HCT116 (cell line): ENCODE data around the gene SFXN1. TPM values are rescaled to one million over a fixed set of nuclear protein-coding genes. Genes with fewer than 3 reads are reported as not detected.

Experiments
- ATAC-seq: fragments of 200-7000 bp; cut with Tn5 transposase; 2 replicates; pipeline ENCODE4 v1.9.1; 2020; ENCODE audit warnings: mild to moderate bottlenecking, moderate library complexity
- BruUV-seq: library from RNA; stranded (reverse); fragments of 400-500 nt; replicated peaks from 2 replicates; lab custom pipeline; 2021; lab: Mats Ljungman, UMichigan
- CTCF ChIA-PET: fragments of 300-600 bp; sonication (Branson Sonifier 250); formaldehyde crosslinking; loops from one replicate; lab custom pipeline; 2021; ENCODE audit warnings: antibody characterized with exemption; lab: Charles Lee
- POLR2A ChIA-PET: fragments of 300-600, 350-600 bp; sonication (Branson Sonifier 250); formaldehyde crosslinking; loops from one replicate; lab custom pipeline; 2021; ENCODE audit warnings: antibody characterized with exemption; lab: Charles Lee
- RAD21 ChIA-PET, 2 experiments: fragments of 300-600 bp; sonication (Branson Sonifier 250); formaldehyde crosslinking; loops; one replicate each; lab custom pipeline; 2023; ENCODE audit warnings: low total read pairs in 2 of 2; ENCODE audit not compliant: uncharacterized antibody in 2 of 2, unreplicated experiment in 2 of 2, low non-redundant PET in 1 of 2; lab: Charles Lee
- DNase-seq: peaks from one replicate; pipeline ENCODE4 v3.0.0-alpha.2; 2010; ENCODE audit warnings: low read depth, low spot score
- H2AFZ ChIP-seq: fragments of 200-600 bp; shearing (Covaris generic), sonication (generic); 2 replicates; pipeline ENCODE4 v1.6.1; 2017; ENCODE audit warnings: low read depth, mixed run types, mixed read lengths, antibody characterized with exemption, low read length; ENCODE audit not compliant: poor library complexity, severe bottlenecking
- H3K27ac ChIP-seq: 2 replicates; pipeline ENCODE4 v1.5.1; 2012; ENCODE audit warnings: low read depth, low read length
- H3K27me3 ChIP-seq: fragments of 200-600 bp; sonication (generic); 2 replicates; pipeline ENCODE4 v1.6.1; 2016; ENCODE audit warnings: mixed run types, low read length, mixed read lengths; ENCODE audit not compliant: insufficient read depth
- H3K36me3 ChIP-seq, 2 experiments: fragments of 200-500 bp in 1 of 2; fragments of 200-600 bp in 1 of 2; sonication (Bioruptor generic) in 1 of 2; sonication (generic) in 1 of 2; 2 replicates each; pipeline versions ENCODE4 v1.5.1 to v1.6.1; 2014 to 2016; ENCODE audit warnings: low read length in 2 of 2, inconsistent platforms in 1 of 2, mixed read lengths in 1 of 2, mixed run types in 1 of 2; ENCODE audit not compliant: insufficient read depth in 2 of 2, control insufficient read depth in 1 of 2
- H3K4me1 ChIP-seq, 2 experiments: fragments of 200-600 bp in 1 of 2; sonication (generic) in 1 of 2; 2 replicates each; pipeline versions ENCODE4 v1.5.1 to v1.6.1; 2012 to 2017; ENCODE audit warnings: low read length in 2 of 2, inconsistent platforms in 1 of 2, mild to moderate bottlenecking in 1 of 2, mixed read lengths in 1 of 2, mixed run types in 1 of 2, moderate library complexity in 1 of 2; ENCODE audit not compliant: insufficient read depth in 2 of 2, control insufficient read depth in 1 of 2
- H3K4me2 ChIP-seq: fragments of 200-600 bp; sonication (generic); 2 replicates; pipeline ENCODE4 v1.6.1; 2017; ENCODE audit warnings: mixed run types, low read length, mixed read lengths
- H3K4me3 ChIP-seq, 2 experiments: fragments of 200-600 bp in 1 of 2; sonication (generic) in 1 of 2; replicated peaks in 1 of 2; 2 replicates each; pipeline ENCODE4 v1.5.1; 2011 to 2016; ENCODE audit warnings: low read length in 2 of 2, control low read depth in 1 of 2, low read depth in 1 of 2, mild to moderate bottlenecking in 1 of 2, mixed read lengths in 1 of 2, mixed run types in 1 of 2
- H3K79me2 ChIP-seq: fragments of 200-600 bp; sonication (generic); 2 replicates; pipeline ENCODE4 v1.6.1; 2017; ENCODE audit warnings: mild to moderate bottlenecking, mixed run types, low read length, moderate library complexity, mixed read lengths; ENCODE audit not compliant: insufficient read depth
- H3K9ac ChIP-seq: fragments of 200-600 bp; sonication (generic); 2 replicates; pipeline ENCODE4 v1.6.1; 2016; ENCODE audit warnings: low read length, mixed read lengths
- H3K9me2 ChIP-seq: fragments of 200-600 bp; sonication (generic), shearing (Covaris generic); 2 replicates; pipeline ENCODE4 v1.6.1; 2017; ENCODE audit warnings: mixed run types, mild to moderate bottlenecking, moderate library complexity; ENCODE audit not compliant: insufficient read depth
- H3K9me3 ChIP-seq, 2 experiments: fragments of 200-500 bp in 1 of 2; fragments of 200-600 bp in 1 of 2; sonication (Bioruptor generic) in 1 of 2; sonication (generic) in 1 of 2; 2 replicates each; pipeline ENCODE4 v1.6.1; 2014 to 2017; ENCODE audit warnings: low read length in 2 of 2, mixed read lengths in 2 of 2, inconsistent platforms in 1 of 2, low read depth in 1 of 2, mild to moderate bottlenecking in 1 of 2, mixed run types in 1 of 2, moderate library complexity in 1 of 2; ENCODE audit not compliant: control insufficient read depth in 1 of 2, insufficient read depth in 1 of 2
- H4K20me1 ChIP-seq: fragments of 200-600 bp; sonication (generic), shearing (Covaris generic); 2 replicates; pipeline ENCODE4 v1.6.1; 2017; ENCODE audit warnings: mixed run types, mild to moderate bottlenecking, moderate library complexity; ENCODE audit not compliant: insufficient read depth
- EGR1 ChIP-seq: IDR thresholded peaks from 2 replicates; pipeline ENCODE4 v1.6.1; 2012; ENCODE audit warnings: low read depth
- EZH2 ChIP-seq: fragments of 200-600 bp; sonication (generic); IDR thresholded peaks from 2 replicates; pipeline ENCODE4 v1.6.1; 2017; ENCODE audit warnings: antibody characterized with exemption, mixed run types
- EZH2phosphoT487 ChIP-seq: fragments of 200-600 bp; IDR thresholded peaks from 2 replicates; pipeline ENCODE4 v1.6.1; 2018; ENCODE audit warnings: antibody characterized with exemption, borderline replicate concordance
- POLR2A ChIP-seq: IDR thresholded peaks from 2 replicates; pipeline ENCODE4 v1.7.0; 2011; ENCODE audit warnings: borderline replicate concordance; ENCODE audit not compliant: insufficient read depth, insufficient read length; ENCODE audit errors: extremely low read depth
- POLR2AphosphoS5 ChIP-seq: IDR thresholded peaks from 2 replicates; pipeline ENCODE4 v1.6.1; 2011; ENCODE audit warnings: mild to moderate bottlenecking, low read depth, low read length, moderate library complexity
- SIN3A ChIP-seq: IDR thresholded peaks from 2 replicates; pipeline ENCODE4 v1.6.1; 2012; ENCODE audit warnings: low read depth
- SP1 ChIP-seq: IDR thresholded peaks from 2 replicates; pipeline ENCODE4 v1.6.1; 2012; ENCODE audit warnings: low read depth
- YY1 ChIP-seq: IDR thresholded peaks from 2 replicates; pipeline ENCODE4 v1.6.1; 2011; ENCODE audit warnings: low read length, low read depth, moderate library complexity, mild to moderate bottlenecking; ENCODE audit not compliant: insufficient replicate concordance; ENCODE audit errors: extremely low read depth
- ZFX ChIP-seq: fragments of 450-650 bp; IDR thresholded peaks from 2 replicates; pipeline ENCODE4 v1.6.1; 2017
- ZNF274 ChIP-seq: fragments of 200-500 bp; sonication (Bioruptor generic); IDR thresholded peaks from 2 replicates; pipeline ENCODE4 v1.6.1; 2014; ENCODE audit warnings: mild to moderate bottlenecking, low read depth, low read length, inconsistent platforms
- intact Hi-C: fragments of 100-400 bp; cut with micrococcal nuclease; formaldehyde crosslinking; loops from 2 replicates; pipeline ENCODE4 v1.10.0; 2022
- total RNA-seq: library from RNA; stranded (reverse); gene quantifications from one replicate; pipeline ENCODE4 v1.2.1, GENCODE V29; 2021; ENCODE audit not compliant: unreplicated experiment
- TF ChIP-seq, protein P1 (sequence below): IDR thresholded peaks from 2 replicates; pipeline ENCODE4 v1.6.1; 2012
- TF ChIP-seq, protein P2 (sequence below): IDR thresholded peaks from 2 replicates; pipeline ENCODE4 v1.6.1; 2012

SFXN1 gene
- total RNA-seq, 1 experiment from 2014 or later, result 145 TPM

DNA sequence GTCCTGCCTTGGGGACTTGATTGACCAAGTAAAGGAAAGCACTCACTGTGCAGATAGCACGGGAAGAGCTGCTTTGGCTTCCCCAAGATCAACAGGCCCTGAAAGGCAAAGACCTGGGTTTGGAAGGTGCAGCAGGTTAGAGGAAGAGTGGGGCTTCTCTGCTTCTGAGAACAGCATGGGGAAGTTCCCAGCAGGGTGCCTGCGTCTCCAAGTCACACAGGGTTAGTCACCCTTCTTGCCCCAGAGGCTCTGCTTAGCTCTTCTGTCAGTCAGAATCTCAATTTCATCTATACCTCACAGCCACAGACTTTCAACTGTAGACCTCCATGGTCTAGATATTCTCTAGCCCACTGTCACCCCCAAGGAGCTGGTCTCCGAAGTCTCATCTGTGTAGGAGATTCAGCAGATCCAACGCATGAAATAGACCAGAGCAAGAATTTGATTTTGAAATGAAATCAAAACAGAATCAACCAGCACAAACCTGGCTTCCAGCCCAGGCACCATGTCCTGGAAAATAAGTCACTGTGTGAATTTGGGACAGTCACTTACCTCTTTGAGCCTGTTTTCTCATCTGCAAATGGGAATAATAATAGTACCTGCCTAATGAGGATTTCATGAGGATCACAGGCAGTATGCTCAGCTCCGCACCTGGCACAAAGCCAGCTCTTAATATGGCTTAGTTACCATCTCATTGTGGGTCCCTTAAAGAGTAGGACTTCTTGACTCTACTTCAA is 64.0 kb downstream of the SFXN1 start:
- ChIA-PET RAD21 (no interaction called here), CTCF (interaction anchor here (0.6 to 1.3 kb wide), 2 partner anchors 9 to 690 kb away, joined by 3 to 5 read pairs; no protein-coding TSS in a partner anchor), POLR2A (no interaction called here)
- DNase-seq, result no peak
- TF ChIP-seq ZFX (no peak), POLR2AphosphoS5 (no peak), YY1 (no peak), SIN3A (no peak), EZH2phosphoT487 (no peak), ZNF274 (no peak), EZH2 (no peak)
- TF ChIP-seq, protein P1, sequence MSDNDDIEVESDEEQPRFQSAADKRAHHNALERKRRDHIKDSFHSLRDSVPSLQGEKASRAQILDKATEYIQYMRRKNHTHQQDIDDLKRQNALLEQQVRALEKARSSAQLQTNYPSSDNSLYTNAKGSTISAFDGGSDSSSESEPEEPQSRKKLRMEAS, result no peak
- TF ChIP-seq, protein P2, sequence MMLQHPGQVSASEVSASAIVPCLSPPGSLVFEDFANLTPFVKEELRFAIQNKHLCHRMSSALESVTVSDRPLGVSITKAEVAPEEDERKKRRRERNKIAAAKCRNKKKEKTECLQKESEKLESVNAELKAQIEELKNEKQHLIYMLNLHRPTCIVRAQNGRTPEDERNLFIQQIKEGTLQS, result no peak
- H3K27me3 ChIP-seq, result peaks cover 7% of the 10 kb centered on the region; the same call in 1 of the 2 replicates
- H3K27ac ChIP-seq, result no peak overlapping the region
- ATAC-seq, result no peak
- no TSS peak for BruUV-seq
- H3K4me3 ChIP-seq, result no peak overlapping the region
- no peak overlapping the region for H3K4me2 ChIP-seq
- no peaks in the 10 kb centered on the region for H3K36me3 ChIP-seq
- no peak overlapping the region for H3K9ac ChIP-seq
- H4K20me1 ChIP-seq, result no peaks in the 10 kb centered on the region
- H3K79me2 ChIP-seq, result no peaks in the 10 kb centered on the region
- H3K9me2 ChIP-seq, result no peaks in the 10 kb centered on the region
- no peaks in the 10 kb centered on the region for H3K9me3 ChIP-seq
- H2AFZ ChIP-seq, result no peak overlapping the region
- no peaks in the 10 kb centered on the region for H3K4me1 ChIP-seq
- intact Hi-C loops, result no loop called here

DNA sequence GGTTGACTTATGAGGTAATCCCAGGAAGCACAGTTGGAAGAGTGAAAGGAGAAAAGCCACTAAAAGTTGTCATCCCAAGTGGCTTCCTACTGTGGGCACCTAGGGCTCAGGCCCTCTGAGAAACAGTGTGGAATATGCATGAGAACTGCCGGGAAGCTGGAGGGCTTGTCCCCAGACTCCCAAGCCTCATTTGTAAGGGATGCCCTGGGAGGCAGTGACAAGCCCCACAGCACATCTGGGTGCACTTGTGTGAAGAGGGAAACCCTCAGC is 64.5 kb downstream of the SFXN1 start:
- Histone ChIP-seq H3K4me1 (no peaks in the 10 kb centered on the region), H3K36me3 (no peaks in the 10 kb centered on the region), H3K4me3 (no peak overlapping the region), H3K4me2 (no peak overlapping the region), H4K20me1 (no peaks in the 10 kb centered on the region), H3K9me2 (no peaks in the 10 kb centered on the region), H3K79me2 (no peaks in the 10 kb centered on the region), H3K27me3 (peaks cover 12% of the 10 kb centered on the region), H2AFZ (no peak overlapping the region), H3K9ac (no peak overlapping the region), H3K27ac (no peak overlapping the region), H3K9me3 (no peaks in the 10 kb centered on the region)
- TF ChIP-seq EGR1 (no peak), POLR2AphosphoS5 (no peak), EZH2phosphoT487 (no peak), SP1 (no peak), EZH2 (no peak), POLR2A (no peak)
- TF ChIP-seq, protein P2, result no peak
- BruUV-seq, result no TSS peak
- ChIA-PET POLR2A (no interaction called here), CTCF (interaction anchor here (0.6 to 1.3 kb wide), 2 partner anchors 9 to 689 kb away, joined by 3 to 5 read pairs; no protein-coding TSS in a partner anchor), RAD21 (no interaction called here)
- no peak for ATAC-seq
- DNase-seq, result no peak
- intact Hi-C loops, result no loop called here
